GM15510 (cell line): ENCODE data around the gene BTG1.

Source experiments
- POLR2A ChIP-seq: IDR thresholded peaks from 3 replicates; pipeline ENCODE4 v1.6.1; 2011; ENCODE audit warnings: borderline replicate concordance; ENCODE audit not compliant: insufficient read length; ENCODE audit errors: extremely low read depth

BTG1 gene

DNA sequence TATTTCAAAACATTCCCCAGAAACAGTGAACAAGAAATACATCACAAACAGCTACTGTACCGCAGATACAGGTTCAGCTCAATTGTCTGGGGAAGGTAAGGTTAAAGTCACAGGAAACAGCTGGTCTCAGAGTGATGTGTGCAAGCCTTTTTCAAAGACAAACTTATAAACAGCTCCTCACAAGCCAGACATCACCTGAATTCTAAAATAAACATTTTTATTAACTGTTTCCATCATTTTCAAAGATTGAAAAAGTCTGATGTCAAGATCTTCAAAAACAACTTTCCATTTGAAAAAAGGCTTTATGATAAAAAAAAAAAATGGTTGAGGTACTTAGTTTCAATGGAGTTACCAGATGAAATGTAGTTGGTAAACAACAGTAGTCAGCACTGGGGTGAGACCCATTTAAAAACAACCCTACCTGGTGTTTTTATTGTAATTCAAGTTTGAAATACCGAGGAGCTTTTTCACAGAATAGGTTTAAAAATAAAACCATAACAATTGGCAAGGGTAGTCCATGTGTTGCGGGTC, 4.0 kb downstream of the BTG1 start:
- no peak for TF ChIP-seq POLR2A

DNA sequence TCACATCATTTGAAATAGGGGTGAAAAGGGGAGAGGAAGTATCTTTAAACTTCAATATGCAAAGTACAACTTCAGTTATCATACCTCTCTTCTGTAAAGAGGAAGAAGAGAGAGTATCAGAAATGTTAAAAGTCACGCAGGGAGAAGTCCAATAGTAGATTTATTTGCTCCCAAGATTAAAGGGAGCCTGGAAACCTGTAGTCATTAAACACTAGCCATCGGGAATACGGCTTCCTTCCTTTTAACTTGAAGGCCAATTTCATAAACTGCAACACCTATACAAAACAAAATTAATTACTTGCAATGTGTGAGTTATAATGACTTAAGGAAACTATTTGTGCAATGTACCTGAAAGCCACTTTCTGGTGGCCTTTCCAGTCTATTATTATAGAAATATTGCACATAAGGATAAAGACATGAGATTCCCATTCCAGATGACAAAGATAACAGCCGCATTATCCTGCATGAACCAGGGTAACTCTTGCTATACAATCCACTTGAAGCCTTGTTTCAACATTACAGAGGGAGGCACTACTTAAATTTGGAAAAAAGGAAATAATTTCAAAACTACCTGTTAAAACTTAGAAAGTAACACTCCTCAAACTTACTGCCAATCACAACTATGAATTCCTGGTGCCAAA, 4.6 kb downstream of the BTG1 start:
- TF ChIP-seq POLR2A = no peak

DNA sequence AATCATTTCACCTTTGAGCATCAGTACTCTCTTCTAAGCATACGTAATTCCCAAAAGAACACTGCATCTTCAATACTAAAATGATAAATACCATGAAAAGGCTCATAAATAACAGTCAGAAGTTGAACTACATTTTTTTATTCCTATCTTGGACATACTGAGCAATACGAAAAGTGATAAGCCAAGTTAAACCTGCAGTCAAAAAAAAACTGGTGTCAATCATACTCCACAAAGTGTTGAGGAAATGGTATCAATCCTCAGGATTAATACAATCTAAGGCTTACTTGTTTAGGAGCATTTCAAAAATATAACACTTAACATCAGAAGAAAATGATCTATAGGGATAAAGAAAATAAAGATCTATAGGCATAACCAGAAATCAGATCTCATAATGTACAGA, 5.5 kb downstream of the BTG1 start:
- TF ChIP-seq POLR2A = no peak

DNA sequence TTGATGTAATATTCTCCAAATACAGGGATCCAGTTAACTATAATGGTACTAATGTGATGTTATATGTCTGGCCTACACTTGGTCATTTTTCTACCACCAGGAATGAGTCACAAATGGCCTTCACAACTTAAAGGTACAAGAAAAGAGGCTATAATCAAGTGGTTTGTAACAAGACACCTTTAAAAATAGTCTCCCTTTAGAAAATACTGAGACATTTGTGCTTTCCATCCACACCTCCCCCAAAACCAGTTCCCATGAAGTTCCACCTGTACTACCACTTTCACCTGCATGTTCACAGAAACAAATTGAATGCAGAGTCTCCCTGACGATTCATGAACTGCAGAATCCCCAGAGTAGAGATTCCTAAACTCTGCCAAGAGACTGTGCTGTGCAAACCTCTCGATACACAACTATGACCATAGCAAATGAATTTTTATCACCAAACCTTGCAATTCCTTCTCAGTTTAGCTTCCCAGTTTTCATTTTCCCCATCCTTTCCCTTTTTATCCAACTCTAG, 6.0 kb downstream of the BTG1 start:
- TF ChIP-seq POLR2A = no peak

DNA sequence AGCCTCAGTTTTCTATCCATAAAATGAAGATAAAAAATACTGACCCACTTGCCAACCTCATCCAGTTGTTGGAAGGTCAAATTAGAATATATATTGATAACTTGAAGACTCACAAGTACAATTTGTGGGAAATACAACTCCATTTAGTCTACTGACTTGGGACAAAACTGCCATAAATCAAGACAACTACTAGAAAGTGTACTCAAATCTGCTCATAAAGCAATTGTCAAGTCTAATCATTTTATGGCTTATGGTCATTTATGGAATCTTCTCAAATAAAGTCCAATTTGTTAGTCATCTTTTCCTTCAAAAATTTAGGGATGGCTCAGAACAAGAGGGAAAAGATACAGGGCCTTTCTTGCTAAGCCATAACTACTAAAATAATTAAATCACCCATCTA, 7.0 kb downstream of the BTG1 start:
- no peak for TF ChIP-seq POLR2A

DNA sequence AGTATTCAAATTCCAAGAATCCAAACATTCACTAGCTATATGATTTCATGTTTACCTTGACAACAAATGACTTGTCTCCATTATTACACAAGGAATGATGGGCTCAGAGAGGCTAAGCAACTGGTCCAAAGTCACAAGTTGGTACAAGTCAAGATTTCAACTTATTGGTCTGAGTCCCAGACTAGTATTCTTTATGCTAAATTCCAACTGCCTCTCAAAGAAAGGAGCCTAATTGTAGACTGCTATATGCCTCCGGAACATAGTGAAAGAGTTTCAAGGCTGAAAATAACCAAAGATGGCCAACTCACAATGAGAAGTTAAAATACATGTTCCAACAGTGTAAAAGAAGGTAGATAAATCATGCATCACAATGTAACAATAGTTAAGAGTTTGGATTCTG, 7.5 kb downstream of the BTG1 start:
- TF ChIP-seq POLR2A = no peak

DNA sequence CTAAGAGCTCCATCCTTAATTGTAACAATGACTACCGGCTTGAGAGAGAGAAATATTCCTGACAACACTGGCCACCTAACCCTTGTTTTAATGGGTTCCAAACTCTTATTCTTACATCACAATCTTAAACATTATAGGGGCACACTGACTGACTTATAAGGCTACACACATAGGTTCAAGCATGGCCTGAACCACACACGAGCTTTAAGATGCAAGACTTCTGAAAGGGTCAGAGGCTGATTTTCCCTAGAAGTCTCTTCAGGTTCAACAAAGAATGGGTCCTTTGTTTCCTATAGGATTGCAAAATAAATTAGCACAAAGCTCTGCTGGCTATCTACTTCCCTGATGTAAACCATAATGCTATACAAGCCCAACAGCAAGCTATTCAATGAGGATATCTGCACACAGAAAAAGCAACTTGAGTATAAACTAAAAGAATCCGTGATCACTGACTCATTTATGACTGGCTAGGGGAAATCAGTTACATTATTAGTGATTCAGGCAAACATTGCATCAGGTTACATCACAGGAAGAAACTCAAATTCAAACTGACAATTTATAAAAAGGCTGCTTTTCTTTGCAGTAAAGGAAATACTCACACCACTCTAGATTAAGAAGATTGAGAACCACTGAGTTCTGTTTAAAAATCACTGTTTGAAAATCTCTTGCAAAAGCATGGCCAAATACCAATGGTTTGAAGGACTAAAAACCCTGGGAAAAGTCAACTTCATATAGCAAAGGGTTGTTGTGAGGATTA, 8.5 kb downstream of the BTG1 start:
- no peak for TF ChIP-seq POLR2A

DNA sequence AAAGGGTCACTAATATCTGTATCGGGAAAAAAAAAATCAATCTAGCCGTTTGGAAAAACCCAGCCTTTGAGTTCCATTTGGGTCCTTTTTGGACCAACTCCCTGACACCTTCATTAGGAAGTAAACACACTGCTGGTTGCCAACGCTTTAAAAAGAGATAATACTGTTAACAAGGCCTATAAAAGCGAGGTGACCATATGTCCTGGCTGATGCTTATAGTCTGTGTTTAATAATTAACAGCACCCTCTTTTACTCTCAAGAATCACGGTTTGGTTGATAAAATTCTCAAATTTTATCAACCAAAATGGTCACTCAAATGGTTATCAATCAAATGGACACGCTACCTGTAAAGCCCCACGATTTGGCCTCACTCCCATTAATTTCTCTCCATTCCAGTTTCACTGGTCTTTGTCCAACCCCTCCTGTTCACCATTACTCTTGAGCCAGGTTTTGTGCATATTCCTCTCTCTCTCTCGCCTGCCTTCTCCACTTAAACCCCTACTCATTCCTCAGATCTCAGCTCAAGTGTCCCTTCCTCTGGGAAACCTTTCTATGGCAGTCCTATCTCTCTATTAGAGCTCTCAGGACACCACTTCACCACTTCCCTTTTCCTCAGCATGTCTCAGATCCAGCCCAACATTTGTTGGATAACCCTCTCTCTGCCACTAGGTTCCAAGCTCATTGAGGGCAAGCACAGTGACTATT, 9.5 kb downstream of the BTG1 start:
- no peak for TF ChIP-seq POLR2A

DNA sequence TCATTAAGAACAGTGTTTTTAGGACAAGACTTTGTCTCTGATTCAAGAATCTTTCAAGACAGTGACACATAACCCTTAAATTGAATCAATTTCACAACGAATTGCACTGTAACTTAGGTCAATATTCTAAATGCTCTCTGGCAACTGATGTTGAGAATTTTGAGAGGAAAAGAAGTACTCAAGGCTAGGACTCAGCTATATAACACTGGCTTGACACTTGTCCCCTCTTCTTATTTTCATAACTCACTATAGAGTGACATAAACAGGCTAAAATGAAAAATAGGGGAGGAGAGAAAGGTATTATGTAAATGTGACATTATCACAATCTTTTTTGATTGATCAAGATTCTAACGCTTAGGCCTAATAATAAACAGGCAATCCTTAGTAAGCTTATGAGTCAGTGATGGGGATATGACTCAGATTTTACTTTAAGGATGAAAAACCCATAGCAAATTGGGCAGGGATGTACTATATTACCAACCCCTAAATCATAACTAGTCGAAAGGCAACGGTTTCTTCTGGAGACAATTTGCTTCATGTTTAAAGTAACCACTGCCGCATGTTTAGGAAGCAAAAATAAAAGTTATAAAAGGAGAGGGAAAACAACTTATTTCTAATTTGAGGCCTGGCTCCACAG, 10.9 kb downstream of the BTG1 start:
- no peak for TF ChIP-seq POLR2A

DNA sequence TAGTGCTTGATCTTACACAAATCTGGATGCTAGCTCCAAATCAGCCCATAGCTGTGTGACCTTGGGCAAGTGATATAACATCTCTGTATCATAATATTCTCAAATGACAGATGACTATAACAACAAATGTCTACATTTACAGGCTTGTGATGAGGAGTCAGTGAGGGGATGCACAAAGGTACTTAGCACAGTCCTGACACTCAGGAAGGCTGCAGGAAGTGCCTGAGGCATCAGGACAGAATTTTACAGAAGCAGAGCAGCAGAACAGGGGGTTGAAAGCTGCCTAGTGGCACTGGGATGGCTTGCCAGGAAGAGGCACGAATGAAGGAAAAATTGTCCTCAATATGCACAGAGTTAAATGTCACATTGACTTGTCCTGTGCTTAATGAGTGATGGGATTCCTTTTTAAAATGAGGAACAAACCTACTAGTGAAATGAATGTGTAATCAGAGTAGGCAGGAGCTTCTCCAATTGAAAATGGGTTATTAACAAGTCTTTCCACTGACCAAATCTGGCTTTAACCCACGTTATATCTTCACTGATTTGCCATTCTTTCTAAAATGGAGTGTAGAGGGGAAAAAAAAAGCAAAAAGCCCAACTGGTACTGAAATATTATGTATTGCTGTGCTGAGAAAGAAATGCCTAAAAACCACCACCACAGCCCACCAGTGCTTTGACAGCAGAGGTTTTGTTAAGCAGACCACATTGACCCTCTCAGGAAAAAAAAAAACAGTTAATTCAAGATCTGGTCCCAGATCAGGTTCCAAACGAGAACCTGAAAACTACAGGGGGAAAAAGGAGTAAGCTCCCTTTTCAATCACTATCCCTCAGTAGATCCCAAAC, 11.6 kb downstream of the BTG1 start:
- no peak for TF ChIP-seq POLR2A

DNA sequence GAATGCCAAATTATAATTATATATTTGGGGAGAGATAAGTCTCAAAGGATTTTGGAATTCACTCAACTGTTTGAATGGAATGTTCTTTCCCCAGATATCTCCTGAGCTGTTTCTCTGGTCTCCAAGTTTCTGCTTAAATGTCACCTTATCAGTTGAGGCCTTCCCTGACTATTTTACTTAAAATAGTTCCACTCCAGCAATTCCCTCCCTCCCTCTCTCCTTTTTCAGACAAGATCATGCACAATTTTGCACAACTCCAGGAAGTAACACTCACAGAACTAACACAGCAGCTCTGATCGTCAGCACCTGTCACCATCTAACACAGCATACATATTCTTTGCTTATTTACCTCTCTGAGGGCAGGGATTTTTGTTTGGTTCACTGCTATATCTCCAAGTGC, 12.5 kb downstream of the BTG1 start:
- no peak for TF ChIP-seq POLR2A

DNA sequence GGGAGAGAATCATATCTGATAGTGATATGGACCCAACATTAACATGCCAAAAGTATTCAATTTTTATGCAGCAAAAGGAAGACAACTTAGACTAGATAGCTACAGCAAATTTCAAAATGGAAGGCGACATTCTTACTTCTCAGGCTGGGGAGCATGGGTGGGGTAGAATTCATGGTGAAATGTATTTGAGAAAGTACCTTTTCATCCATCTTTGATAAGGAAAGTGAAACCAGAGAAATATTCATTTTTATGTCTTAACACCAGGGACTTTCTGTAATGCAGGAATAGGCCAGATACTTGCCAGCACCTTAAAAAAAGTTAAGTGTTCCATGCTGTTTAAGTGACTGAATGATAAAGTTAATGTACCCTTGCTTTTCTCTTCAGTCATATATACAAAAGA, 13.4 kb downstream of the BTG1 start:
- TF ChIP-seq POLR2A = no peak

DNA sequence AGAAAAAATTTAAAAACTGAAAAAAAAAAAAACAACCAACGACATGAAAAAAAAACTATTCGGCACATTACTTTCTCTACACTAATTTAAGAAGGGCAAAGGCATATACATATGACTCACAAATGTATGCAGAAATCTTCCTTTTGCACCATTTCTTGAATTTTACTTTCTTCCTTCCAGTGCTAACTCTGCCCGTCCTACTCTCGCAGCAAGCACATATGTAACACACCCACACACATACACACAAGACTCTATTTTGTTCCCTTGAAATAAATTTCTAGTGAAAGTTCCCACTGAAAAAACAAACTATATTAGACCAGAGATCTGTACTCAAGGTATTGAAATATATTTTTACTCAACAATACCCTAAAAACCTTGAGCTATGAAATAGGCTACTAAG, 14.6 kb downstream of the BTG1 start:
- no peak for TF ChIP-seq POLR2A

DNA sequence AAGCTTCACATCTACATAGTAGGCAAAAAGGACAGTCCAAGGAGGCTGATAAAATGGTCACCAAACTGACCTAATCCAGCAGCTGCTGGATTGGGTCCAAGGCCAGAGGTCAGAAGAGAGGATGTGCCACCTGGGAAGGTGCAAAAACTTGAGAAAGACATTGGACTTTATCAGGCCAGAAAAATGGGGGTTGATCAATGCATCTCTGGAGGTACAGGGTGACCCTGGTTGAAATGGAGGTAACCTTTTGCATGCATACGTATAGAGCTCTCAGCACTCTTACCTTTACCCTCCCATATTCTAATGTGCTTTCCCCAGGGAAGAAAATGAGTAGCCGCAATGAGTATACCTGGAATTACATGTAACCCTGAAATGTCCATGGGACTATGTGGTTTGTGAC, 16.0 kb downstream of the BTG1 start:
- no peak for TF ChIP-seq POLR2A
